Measurements from ENCODE around the gene KPNB1. TPM values are rescaled to one million over a fixed set of nuclear protein-coding genes. Genes with fewer than 3 reads are reported as not detected.

Gene KPNB1
- total RNA-seq, 2 donors from 2014 or later, result 452 to 500 TPM

GRCh38 chr17:47640076-47640475, 9.6 kb upstream of the KPNB1 start:
- DNase-seq, result no peak
- no peak overlapping the region for H3K27ac ChIP-seq (ENCODE audit: low read depth, low read length)
- no peaks in the 10 kb centered on the region for H3K27me3 Mint-ChIP-seq (ENCODE audit: insufficient read depth)
- WGBS, 2 experiments (ENCODE audit: insufficient coverage in 1 of 2, insufficient read length in 1 of 2), result 83 to 87% methylated on average over 2 to 3 of the region's 3 CpGs
- no peak for TF ChIP-seq CTCF (conservative IDR thresholded peaks at IDR 0.05)
- no peaks in the 10 kb centered on the region for H3K27me3 ChIP-seq (ENCODE audit: control insufficient read depth, insufficient read depth, low read length, poor library complexity, severe bottlenecking)
- peaks cover 14% of the 10 kb centered on the region for H3K36me3 Mint-ChIP-seq (ENCODE audit: low read depth)
- no peak overlapping the region for H3K27ac Mint-ChIP-seq
- H3K9me3 Mint-ChIP-seq, result no peaks in the 10 kb centered on the region
- no peaks in the 10 kb centered on the region for H3K9me3 ChIP-seq (ENCODE audit: control insufficient read depth, low read length)
- no peak overlapping the region for H3K9ac ChIP-seq (ENCODE audit: extremely low read depth, low read length, poor library complexity, severe bottlenecking)
- no peak overlapping the region for H3K4me3 Mint-ChIP-seq
- no peaks in the 10 kb centered on the region for H3K4me1 ChIP-seq (ENCODE audit: control insufficient read depth, insufficient read depth, low read length)
- H3K4me1 Mint-ChIP-seq, result no peaks in the 10 kb centered on the region
- H3K4me3 ChIP-seq (ENCODE audit: low read length), result no peak overlapping the region
- peaks cover 4% of the 10 kb centered on the region for H3K36me3 ChIP-seq (ENCODE audit: control insufficient read depth, insufficient read depth, low read length)

- no peaks in the 10 kb centered on the region for H3K27me3 Mint-ChIP-seq (ENCODE audit: insufficient read depth)
- DNase-seq, result no peak
- H3K9ac ChIP-seq (ENCODE audit: extremely low read depth, low read length, poor library complexity, severe bottlenecking), result no peak overlapping the region
- H3K36me3 Mint-ChIP-seq (ENCODE audit: low read depth), result peaks cover 11% of the 10 kb centered on the region
- H3K9me3 ChIP-seq (ENCODE audit: control insufficient read depth, low read length), result no peaks in the 10 kb centered on the region
- no peaks in the 10 kb centered on the region for H3K4me1 Mint-ChIP-seq
- H3K36me3 ChIP-seq (ENCODE audit: control insufficient read depth, insufficient read depth, low read length), result peaks cover 4% of the 10 kb centered on the region
- no peaks in the 10 kb centered on the region for H3K9me3 Mint-ChIP-seq
- WGBS, 2 experiments (ENCODE audit: insufficient coverage in 1 of 2, insufficient read length in 1 of 2), result 92 to 99% methylated on average over 4 of the region's 4 CpGs
- no peak overlapping the region for H3K4me3 Mint-ChIP-seq
- H3K27ac Mint-ChIP-seq, result no peak overlapping the region
- H3K27ac ChIP-seq (ENCODE audit: low read depth, low read length), result no peak overlapping the region
- no peaks in the 10 kb centered on the region for H3K27me3 ChIP-seq (ENCODE audit: control insufficient read depth, insufficient read depth, low read length, poor library complexity, severe bottlenecking)
- no peak overlapping the region for H3K4me3 ChIP-seq (ENCODE audit: low read length)
- H3K4me1 ChIP-seq (ENCODE audit: control insufficient read depth, insufficient read depth, low read length), result no peaks in the 10 kb centered on the region
- TF ChIP-seq CTCF (conservative IDR thresholded peaks at IDR 0.05), result no peak
Observed at GRCh38 chr17:47641202-47641601, 8.5 kb upstream of the KPNB1 start.

- no peak for TF ChIP-seq CTCF (conservative IDR thresholded peaks at IDR 0.05)
- no peak overlapping the region for H3K9ac ChIP-seq (ENCODE audit: extremely low read depth, low read length, poor library complexity, severe bottlenecking)
- H3K9me3 Mint-ChIP-seq, result no peaks in the 10 kb centered on the region
- H3K36me3 ChIP-seq (ENCODE audit: control insufficient read depth, insufficient read depth, low read length), result no peaks in the 10 kb centered on the region
- H3K36me3 Mint-ChIP-seq (ENCODE audit: low read depth), result peaks cover 6% of the 10 kb centered on the region
- H3K27ac Mint-ChIP-seq, result no peak overlapping the region
- no peaks in the 10 kb centered on the region for H3K4me1 ChIP-seq (ENCODE audit: control insufficient read depth, insufficient read depth, low read length)
- no peak overlapping the region for H3K4me3 Mint-ChIP-seq
- no peaks in the 10 kb centered on the region for H3K27me3 Mint-ChIP-seq (ENCODE audit: insufficient read depth)
- H3K9me3 ChIP-seq (ENCODE audit: control insufficient read depth, low read length), result no peaks in the 10 kb centered on the region
- DNase-seq, result no peak
- no peaks in the 10 kb centered on the region for H3K27me3 ChIP-seq (ENCODE audit: control insufficient read depth, insufficient read depth, low read length, poor library complexity, severe bottlenecking)
- WGBS, 2 experiments (ENCODE audit: insufficient coverage in 1 of 2, insufficient read length in 1 of 2), result 95% methylated on average over 1 of the region's 2 CpGs; no CpG with 5 or more reads in 1 of the 2 experiments
- H3K27ac ChIP-seq (ENCODE audit: low read depth, low read length), result no peak overlapping the region
- H3K4me3 ChIP-seq (ENCODE audit: low read length), result no peak overlapping the region
- H3K4me1 Mint-ChIP-seq, result no peaks in the 10 kb centered on the region
Observed at GRCh38 chr17:47643116-47643515, 6.6 kb upstream of the KPNB1 start.
